Stimulated activated CD4-positive, alpha-beta T cell treated with anti-CD3 and anti-CD28 coated beads, Interleukin-4, amount 100 ng/mL, for 24 hours (primary cell): ENCODE data around the gene BEND6.
"Not testable (repeated sequence)": the region's sequence is repeated elsewhere in the genome, so short reads cannot be mapped to it uniquely, and the experiment has no call there.

Experiments
- DNase-seq: peaks from one replicate; pipeline ENCODE4 v3.0.0-alpha.2; 2020

The BEND6 gene

GRCh38 chr6:57044061-57044460 lies 89.2 kb downstream of the BEND6 start:
- not testable (repeated sequence) for DNase-seq

GRCh38 chr6:57044568-57044967 lies 89.7 kb downstream of the BEND6 start:
- no peak for DNase-seq

- peak; percentile 86 for DNase-seq
Observed at GRCh38 chr6:57046332-57047256, 91.7 kb downstream of the BEND6 start, which contains the start of gene KIAA1586. KIAA1586 (plus strand) TSS chr6:57046693; CDS start chr6:57046756, 63 bp downstream.

DNA sequence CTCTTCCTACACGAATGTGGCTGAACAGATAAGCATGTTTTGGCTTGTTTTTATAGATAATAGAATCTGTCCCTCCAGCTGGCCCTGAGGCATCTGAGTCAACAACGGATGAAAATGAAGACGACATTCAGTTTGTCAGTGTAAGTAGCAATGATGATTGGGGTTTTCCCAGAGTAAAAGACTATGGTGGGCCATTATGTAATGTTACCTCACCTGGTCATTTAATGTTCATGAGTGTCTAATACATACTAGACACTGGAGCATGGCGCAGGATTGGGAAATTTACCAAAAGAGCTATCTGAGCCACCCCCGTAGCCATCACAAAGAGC lies 92.3 kb downstream of the BEND6 start:
- DNase-seq = not testable (repeated sequence)

DNA sequence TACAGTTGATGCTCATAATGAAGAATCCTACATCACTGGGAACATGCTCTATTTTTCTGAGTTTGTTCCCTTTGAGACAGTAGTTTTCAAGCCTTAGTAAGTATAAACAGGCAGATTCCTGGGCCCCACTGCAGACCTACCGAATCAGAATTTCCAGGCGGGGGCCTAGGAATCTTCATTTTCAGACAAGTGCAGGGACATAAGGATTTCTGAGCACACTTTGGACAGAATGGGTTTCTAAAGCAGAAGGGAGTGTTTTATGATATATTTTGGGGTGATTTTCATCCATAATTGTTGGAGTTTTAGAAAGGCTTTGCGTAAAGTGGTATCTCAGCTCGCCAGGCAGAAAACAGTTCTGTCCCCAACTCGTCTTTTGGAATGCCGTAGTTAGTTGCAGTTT lies 93.0 kb downstream of the BEND6 start:
- DNase-seq = not testable (repeated sequence)

DNA sequence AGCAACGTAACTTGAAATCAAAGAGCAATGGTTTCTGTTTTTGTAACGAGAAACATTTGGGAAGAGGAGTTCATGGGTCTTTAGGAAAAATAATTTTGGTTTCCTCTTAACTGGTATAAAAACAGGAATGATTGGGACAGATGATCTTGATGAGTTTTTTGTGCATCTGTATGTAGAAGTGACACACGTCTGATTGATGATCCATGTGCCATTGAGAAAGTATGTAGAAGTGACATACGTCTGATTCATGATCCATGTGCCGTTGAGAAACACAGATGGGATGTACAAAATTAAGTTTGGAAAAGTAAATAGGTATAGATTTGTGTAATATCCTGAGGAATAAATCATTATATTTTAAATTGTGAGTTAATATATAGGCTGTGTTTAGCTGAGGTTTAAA lies 93.7 kb downstream of the BEND6 start:
- no peak for DNase-seq

DNA sequence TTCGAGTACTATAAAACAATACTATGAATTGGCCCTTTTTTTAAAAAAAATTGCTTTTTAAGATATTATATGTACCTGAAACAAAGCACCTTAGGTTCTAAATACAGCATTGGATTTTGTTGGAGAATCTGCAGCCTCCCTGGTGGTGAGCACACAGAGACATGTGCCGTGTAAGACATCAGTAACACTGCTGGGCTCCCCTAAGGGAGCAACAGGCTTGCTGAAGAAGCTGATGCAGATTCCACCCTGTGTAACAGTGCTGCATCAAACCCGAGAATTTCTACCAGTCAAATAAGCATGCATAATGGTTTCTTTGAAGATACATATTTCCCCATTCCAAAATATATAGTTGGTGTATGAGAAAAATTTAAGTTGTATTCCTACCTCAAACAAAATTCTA lies 108.9 kb downstream of the BEND6 start:
- DNase-seq = no peak

GRCh38 chr6:57064809-57065208 lies 109.9 kb downstream of the BEND6 start:
- DNase-seq = no peak

- no peak for DNase-seq
Observed at GRCh38 chr6:57068061-57068460, 113.2 kb downstream of the BEND6 start.

- no peak for DNase-seq
Observed at GRCh38 chr6:57069228-57069627, 114.3 kb downstream of the BEND6 start.

GRCh38 chr6:57069920-57070331 lies 115.0 kb downstream of the BEND6 start:
- no peak for DNase-seq

DNA sequence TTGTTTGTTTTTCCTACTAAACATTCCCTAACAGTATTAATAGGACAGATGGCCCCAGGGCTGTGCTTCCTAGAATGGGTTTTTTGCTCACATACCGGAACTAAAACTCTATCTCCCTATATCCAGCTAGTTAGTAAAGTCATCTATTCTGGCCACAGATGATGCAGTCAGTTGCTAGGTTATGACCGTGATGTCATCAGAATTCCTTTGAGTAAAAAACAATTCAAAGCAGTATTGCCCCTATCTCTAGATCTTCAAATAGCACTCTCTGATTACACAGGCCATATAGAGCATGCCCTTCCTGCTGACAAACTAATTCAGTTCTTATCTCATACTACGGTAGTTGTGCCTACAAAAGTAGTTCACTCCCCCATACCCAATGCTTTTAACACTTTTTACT lies 117.2 kb downstream of the BEND6 start:
- no peak for DNase-seq

GRCh38 chr6:57074383-57074782 lies 119.5 kb downstream of the BEND6 start:
- no peak for DNase-seq

GRCh38 chr6:57075092-57075491 lies 120.2 kb downstream of the BEND6 start:
- no peak for DNase-seq
